A549 (cell line): Measurements from ENCODE around the gene C15orf39.

Experiments
- CTCF ChIP-seq: fragments of >200 bp; sonication (Bioruptor Twin); formaldehyde crosslinking; IDR thresholded peaks from 3 replicates; pipeline ENCODE4 v1.5.1; 2016
- EHMT2 ChIP-seq: fragments of 200-600 bp; sonication (generic); IDR thresholded peaks from 2 replicates; pipeline ENCODE4 v1.6.1; 2016; ENCODE audit warnings: antibody characterized with exemption, low read depth, mild to moderate bottlenecking, moderate library complexity
- EP300 ChIP-seq, 2 experiments: fragments of >200 bp; sonication (Bioruptor Twin); formaldehyde crosslinking; IDR thresholded peaks; 2 replicates in 1 of 2; 3 replicates in 1 of 2; pipeline ENCODE4 v1.6.1; 2016 to 2017
- HDAC2 ChIP-seq: fragments of 200-600 bp; sonication (generic); IDR thresholded peaks from 2 replicates; pipeline ENCODE4 v1.6.1; 2016
- HES2 ChIP-seq: fragments of >200 bp; sonication (Bioruptor Twin); formaldehyde crosslinking; IDR thresholded peaks from 2 replicates; pipeline ENCODE4 v1.6.1; 2016
- HMGXB4 ChIP-seq: fragments of 250-450 bp; sonication (Bioruptor Pico); IDR thresholded peaks from 2 replicates; pipeline ENCODE4 v1.5.0; 2021; ENCODE audit warnings: mild to moderate bottlenecking, moderate library complexity, borderline replicate concordance
- POLR2A ChIP-seq: IDR thresholded peaks from 2 replicates; pipeline ENCODE4 v1.6.1; 2012; ENCODE audit warnings: mild to moderate bottlenecking, low read length
- RCOR1 ChIP-seq: fragments of 150-350 bp; IDR thresholded peaks from 2 replicates; pipeline ENCODE4 v1.6.1; 2014; ENCODE audit warnings: antibody characterized with exemption, low read length, low read depth
- REST ChIP-seq: fragments of 200-600 bp; sonication (generic); IDR thresholded peaks from 2 replicates; pipeline ENCODE4 v1.6.1; 2016; ENCODE audit warnings: antibody characterized with exemption, mild to moderate bottlenecking, moderate library complexity
- SMC3 ChIP-seq: fragments of >200 bp; sonication (Bioruptor Twin); formaldehyde crosslinking; IDR thresholded peaks from 3 replicates; pipeline ENCODE4 v1.6.1; 2018; ENCODE audit warnings: inconsistent platforms
- SREBF2 ChIP-seq: fragments of 450-650 bp; IDR thresholded peaks from 2 replicates; pipeline ENCODE4 v1.6.1; 2014; ENCODE audit warnings: mild to moderate bottlenecking, moderate library complexity

- TF ChIP-seq CTCF = no peak
- no peak for TF ChIP-seq POLR2A
- TF ChIP-seq HES2 = no peak
- no peak for TF ChIP-seq REST
- TF ChIP-seq HDAC2 = no peak
- TF ChIP-seq RCOR1 = no peak
- no peak for TF ChIP-seq EP300 (IDR thresholded peaks at IDR 0.05)
- no peak for TF ChIP-seq HMGXB4 (CRISPR knock-in tag)
- no peak for TF ChIP-seq EHMT2
- TF ChIP-seq SREBF2 = no peak
- TF ChIP-seq SMC3 = no peak
Observed at GRCh38 chr15:75214293-75215096, 12.8 kb downstream of the C15orf39 start.
